Stimulated activated naive CD8-positive, alpha-beta T cell treated with anti-CD3 and anti-CD28 coated beads, Interleukin-15, Interleukin-2, amounts not matched to agents 100 ng/mL and 50 ng/mL, for 24 hours (primary cell): ENCODE measurements around the gene RGSL1.
"Not testable (repeated sequence)": the region's sequence is repeated elsewhere in the genome, so short reads cannot be mapped to it uniquely, and the experiment has no call there.

Experiments
- H3K27ac Mint-ChIP-seq: one replicate; pipeline ENCODE4 v1.8.0; 2021; ENCODE audit warnings: mild to moderate bottlenecking, mixed read lengths
- H3K27me3 Mint-ChIP-seq: one replicate; pipeline ENCODE4 v1.8.0; 2021; ENCODE audit warnings: mixed read lengths
- H3K36me3 Mint-ChIP-seq: one replicate; pipeline ENCODE4 v1.8.0; 2021; ENCODE audit warnings: low read depth, mixed read lengths
- H3K4me1 Mint-ChIP-seq: one replicate; pipeline ENCODE4 v1.8.0; 2021; ENCODE audit warnings: low read depth, mixed read lengths
- H3K4me3 Mint-ChIP-seq: one replicate; pipeline ENCODE4 v1.8.0; 2021; ENCODE audit warnings: mild to moderate bottlenecking, mixed read lengths
- H3K9me3 Mint-ChIP-seq: one replicate; pipeline ENCODE4 v1.8.0; 2021; ENCODE audit warnings: mixed read lengths

RGSL1 gene

DNA sequence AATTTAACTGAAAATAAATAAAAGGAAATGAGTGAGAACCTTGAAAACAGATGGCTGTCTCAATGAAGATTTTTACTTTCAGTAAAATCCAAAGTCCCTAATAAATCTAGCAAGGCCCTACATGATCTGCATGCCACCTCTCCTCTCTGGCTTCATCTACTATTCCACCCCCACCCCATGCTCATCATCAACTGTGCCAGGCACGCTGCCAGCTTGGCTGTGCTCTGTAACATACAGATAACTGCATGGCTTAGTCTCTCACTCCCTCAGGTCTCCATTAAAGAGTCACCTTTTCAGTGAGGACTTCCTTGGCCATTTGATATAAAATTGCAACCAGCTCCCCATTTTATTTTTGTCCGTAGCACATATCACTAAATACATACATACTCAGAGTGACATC lies 26.7 kb downstream of the RGSL1 start:
- peaks cover 32% of the 10 kb centered on the region for H3K9me3 Mint-ChIP-seq
- no peak overlapping the region for H3K27ac Mint-ChIP-seq
- H3K27me3 Mint-ChIP-seq = peaks cover 14% of the 10 kb centered on the region
- no peaks in the 10 kb centered on the region for H3K36me3 Mint-ChIP-seq
- no peaks in the 10 kb centered on the region for H3K4me1 Mint-ChIP-seq
- no peak overlapping the region for H3K4me3 Mint-ChIP-seq

DNA sequence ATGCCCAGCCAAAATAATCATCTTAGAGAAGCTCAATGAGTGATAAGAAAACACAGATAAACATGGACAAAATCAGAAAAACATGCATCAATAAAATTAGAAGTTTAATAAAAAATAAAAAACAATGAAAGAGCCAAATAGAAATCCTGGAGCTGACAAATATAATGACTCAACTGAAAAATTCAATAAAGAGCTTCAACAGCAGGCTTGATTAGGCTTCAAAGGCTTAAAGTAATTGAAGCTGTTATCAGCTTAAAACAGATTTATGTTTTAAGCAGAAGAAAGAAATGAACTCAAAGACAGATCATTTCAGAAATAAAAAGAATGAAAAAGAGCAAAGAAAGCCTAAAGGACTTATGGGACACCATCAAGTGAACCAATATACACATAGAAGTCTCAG lies 28.3 kb downstream of the RGSL1 start:
- Mint-ChIP-seq H3K27ac (no peak overlapping the region), H3K4me1 (no peaks in the 10 kb centered on the region), H3K36me3 (no peaks in the 10 kb centered on the region), H3K27me3 (peaks cover 14% of the 10 kb centered on the region), H3K9me3 (peaks cover 32% of the 10 kb centered on the region), H3K4me3 (no peak overlapping the region)

DNA sequence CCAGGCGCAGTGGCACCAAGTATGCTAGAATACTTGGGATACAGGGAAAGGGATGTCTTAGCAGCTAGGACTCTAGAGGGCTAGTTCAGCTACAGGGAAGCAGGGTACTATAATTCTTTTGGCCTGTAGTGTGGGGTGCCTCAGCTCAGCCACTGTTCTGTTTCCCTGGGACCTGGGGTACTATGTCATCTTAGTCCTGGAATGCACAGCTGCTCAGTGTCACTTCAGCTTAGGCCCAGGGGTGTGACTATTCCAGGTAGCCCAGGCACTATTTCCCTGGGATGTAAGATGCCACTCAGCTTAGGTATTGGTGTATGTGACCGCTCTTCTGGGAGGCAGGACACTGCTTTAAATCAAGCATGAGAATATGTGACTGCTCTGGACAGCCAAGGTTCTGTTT lies 34.1 kb downstream of the RGSL1 start:
- H3K36me3 Mint-ChIP-seq = no peaks in the 10 kb centered on the region
- no peak overlapping the region for H3K4me3 Mint-ChIP-seq
- H3K4me1 Mint-ChIP-seq = peaks cover 3% of the 10 kb centered on the region
- peaks cover 8% of the 10 kb centered on the region for H3K9me3 Mint-ChIP-seq
- H3K27me3 Mint-ChIP-seq = peaks cover 10% of the 10 kb centered on the region
- no peak overlapping the region for H3K27ac Mint-ChIP-seq

DNA sequence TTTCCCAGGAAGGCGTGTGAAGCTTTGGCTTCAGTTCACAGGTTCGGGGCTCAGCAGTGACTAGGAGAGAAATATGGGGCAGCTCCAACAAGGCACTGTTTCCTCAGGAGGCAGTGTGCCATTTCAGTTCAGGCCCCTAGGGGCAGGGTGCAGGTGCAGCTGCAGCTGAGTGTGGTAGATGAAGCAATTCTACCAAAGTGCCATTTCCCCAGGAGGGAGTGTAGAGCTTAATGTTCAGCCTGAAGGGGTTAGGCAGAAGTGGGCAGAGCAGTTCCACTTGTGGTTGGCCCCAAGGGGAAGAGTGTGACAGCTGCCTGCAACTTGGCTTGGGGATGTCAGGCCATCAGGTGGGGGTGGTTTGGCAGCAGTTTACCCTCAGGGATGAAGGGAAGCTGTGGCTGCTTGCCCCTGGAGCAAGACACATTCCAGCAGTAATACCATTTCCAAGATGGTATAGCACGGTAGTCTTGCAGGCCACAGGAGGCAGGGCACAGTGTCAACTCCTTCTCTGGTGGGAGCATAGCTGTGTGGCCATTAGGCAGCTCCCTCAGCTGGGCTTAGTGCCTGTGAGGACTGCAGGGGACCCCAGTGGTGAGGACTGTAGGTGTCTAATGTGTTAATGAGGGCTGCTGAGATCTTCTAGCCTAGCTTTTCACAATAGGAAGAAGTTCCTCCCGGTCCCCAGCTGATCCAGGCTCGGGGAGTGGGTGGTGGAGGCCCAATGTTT lies 34.7 kb downstream of the RGSL1 start:
- Mint-ChIP-seq H3K9me3 (peaks cover 3% of the 10 kb centered on the region), H3K4me3 (no peak overlapping the region), H3K27ac (no peak overlapping the region), H3K36me3 (no peaks in the 10 kb centered on the region), H3K4me1 (peaks cover 3% of the 10 kb centered on the region), H3K27me3 (peaks cover 7% of the 10 kb centered on the region)

DNA sequence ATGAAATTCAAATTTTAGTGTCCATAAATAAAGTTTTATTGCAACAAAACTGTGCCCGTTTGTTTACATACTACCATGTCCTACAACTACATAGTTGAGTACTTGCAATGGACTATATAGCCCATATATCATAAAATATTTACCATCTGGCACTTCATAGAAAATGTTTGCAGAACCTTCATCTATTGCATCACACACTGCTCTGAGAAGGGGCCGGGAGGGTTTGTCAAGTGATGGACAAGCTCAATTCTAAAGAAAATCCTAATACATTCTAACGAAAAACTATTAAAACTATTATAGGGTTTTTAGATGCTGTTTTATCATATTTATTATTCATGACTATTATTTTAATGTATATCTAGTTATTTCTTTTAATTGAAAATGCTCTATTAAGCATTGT lies 35.9 kb downstream of the RGSL1 start:
- Mint-ChIP-seq H3K27ac (no peak overlapping the region), H3K9me3 (no peaks in the 10 kb centered on the region), H3K36me3 (no peaks in the 10 kb centered on the region), H3K27me3 (peaks cover 4% of the 10 kb centered on the region), H3K4me1 (peaks cover 3% of the 10 kb centered on the region), H3K4me3 (no peak overlapping the region)

DNA sequence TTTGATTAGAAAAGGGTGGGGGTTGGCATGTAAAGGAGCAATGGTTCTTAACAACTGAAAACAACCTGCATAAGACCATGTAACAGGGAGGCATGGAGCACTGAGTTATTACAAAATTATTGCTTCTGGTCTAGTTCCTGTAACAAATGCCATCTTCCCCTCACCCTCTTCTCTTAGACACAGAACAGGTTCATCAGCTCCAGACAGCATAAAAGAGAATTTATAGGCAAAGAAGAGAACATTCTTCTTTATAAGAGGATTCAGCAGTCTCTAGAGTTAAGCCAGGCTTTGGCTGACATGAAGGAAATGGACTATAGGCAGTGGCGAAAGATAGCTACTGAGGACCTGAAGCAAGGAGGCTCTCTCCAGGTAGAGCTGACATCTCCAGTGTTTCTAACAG lies 38.9 kb downstream of the RGSL1 start:
- Mint-ChIP-seq H3K36me3 (no peaks in the 10 kb centered on the region), H3K9me3 (no peaks in the 10 kb centered on the region), H3K4me1 (peaks cover 8% of the 10 kb centered on the region), H3K4me3 (no peak overlapping the region), H3K27ac (no peak overlapping the region), H3K27me3 (peaks cover 10% of the 10 kb centered on the region)

DNA sequence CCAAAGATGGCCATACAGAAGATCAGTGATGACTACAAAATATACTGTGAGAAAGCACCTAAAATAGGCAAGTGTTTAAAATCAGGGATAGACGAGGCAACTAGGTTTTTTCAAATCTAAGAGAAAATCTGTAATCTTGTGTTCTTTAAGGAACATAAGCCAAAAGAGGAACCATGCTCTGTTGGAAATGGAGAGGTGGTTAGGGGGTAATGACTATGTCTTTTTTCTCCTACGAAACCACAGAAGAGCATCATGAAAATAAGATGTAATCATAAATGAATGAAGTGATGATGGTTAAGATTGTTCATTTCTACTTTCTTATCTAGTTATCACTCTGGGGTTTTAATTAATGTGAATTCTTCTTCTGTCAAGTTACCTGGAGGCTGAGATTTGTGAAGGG lies 43.1 kb downstream of the RGSL1 start:
- peaks cover 5% of the 10 kb centered on the region for H3K4me1 Mint-ChIP-seq
- H3K27me3 Mint-ChIP-seq = peaks cover 9% of the 10 kb centered on the region
- H3K4me3 Mint-ChIP-seq = no peak overlapping the region
- H3K9me3 Mint-ChIP-seq = no peaks in the 10 kb centered on the region
- H3K27ac Mint-ChIP-seq = no peak overlapping the region
- no peaks in the 10 kb centered on the region for H3K36me3 Mint-ChIP-seq

DNA sequence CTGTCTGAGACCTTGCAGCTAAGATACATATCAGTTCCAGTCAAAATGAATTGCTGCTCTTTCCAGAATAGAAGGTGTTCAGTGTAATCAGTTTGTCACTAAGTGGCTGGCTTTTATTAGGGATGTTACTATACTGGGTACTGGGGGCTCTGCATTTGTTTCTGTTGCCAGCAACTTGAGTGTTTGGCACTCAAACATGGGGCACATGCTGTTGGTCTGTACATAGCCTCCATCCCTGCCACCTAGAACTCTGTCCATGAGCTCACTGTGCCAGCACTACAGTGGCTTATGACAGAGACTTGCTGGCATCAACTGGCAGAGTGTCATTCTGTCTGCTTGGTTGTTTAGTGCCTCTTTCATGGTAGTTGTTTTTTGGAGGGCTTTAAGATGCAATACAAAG lies 45.1 kb downstream of the RGSL1 start:
- no peak overlapping the region for H3K4me3 Mint-ChIP-seq
- H3K9me3 Mint-ChIP-seq = no peaks in the 10 kb centered on the region
- peaks cover 6% of the 10 kb centered on the region for H3K27me3 Mint-ChIP-seq
- H3K4me1 Mint-ChIP-seq = peaks cover 5% of the 10 kb centered on the region
- H3K36me3 Mint-ChIP-seq = no peaks in the 10 kb centered on the region
- H3K27ac Mint-ChIP-seq = no peak overlapping the region

DNA sequence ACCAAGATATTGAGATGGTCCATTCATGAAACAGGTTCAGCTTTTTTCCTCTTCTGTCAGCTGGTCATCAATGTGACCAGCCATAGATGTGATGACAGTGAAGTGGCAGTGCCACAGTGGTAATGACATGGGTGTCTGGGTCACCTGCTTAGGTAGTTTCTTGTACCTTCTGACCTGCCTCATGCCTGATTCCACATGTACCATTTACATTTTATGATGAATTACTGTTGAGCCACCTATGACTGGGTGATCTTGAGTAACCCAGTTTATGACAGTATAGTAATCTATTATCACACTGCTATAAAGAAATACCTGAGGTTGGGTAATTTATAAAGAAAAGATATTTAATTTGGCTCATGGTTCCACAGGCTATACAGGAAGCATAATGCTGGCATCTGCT lies 45.7 kb downstream of the RGSL1 start:
- Mint-ChIP-seq H3K9me3 (no peaks in the 10 kb centered on the region), H3K36me3 (no peaks in the 10 kb centered on the region), H3K27me3 (peaks cover 6% of the 10 kb centered on the region), H3K27ac (no peak overlapping the region), H3K4me3 (no peak overlapping the region), H3K4me1 (peaks cover 5% of the 10 kb centered on the region)

DNA sequence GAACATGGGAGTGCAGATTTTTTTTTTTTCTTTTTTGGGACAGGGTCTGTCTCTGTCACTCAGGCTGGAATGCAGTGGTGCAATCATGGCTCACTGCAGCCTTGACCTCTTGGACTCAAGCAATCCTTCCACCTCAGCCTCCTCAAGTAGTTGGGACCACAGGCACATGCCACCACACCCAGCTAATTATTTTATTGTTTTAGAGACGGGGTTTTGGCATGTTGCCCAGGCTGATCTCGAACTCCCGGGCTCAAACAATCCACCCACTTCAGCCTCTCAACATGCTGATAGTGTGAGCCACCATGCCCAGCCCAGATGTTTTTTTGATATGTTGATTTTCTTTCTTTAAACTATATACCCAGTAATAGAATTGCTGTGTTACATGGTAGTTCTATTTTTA lies 57.7 kb downstream of the RGSL1 start:
- no peaks in the 10 kb centered on the region for H3K4me1 Mint-ChIP-seq
- H3K9me3 Mint-ChIP-seq = peaks cover 16% of the 10 kb centered on the region
- no peak overlapping the region for H3K4me3 Mint-ChIP-seq
- no peak overlapping the region for H3K27ac Mint-ChIP-seq
- no peaks in the 10 kb centered on the region for H3K36me3 Mint-ChIP-seq
- peaks cover 9% of the 10 kb centered on the region for H3K27me3 Mint-ChIP-seq

DNA sequence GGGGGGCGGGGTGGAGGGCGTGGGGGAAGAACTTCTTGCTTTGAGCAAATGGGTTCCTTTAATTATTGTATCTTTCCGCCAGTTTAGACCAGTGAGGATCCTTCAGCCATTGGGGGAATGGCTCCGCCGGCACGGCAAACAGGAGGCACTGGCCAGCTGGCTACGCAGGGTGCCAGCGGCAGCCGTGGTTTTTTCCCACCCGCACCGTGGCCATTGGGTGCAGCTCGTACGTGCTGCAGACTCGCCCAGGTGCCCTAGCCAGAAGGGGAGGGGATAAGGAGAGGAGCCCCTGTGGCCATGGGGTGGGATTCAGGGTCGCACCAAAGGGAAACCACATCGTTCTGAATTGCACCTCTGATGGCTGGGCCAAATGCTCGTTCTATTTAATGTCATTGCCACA lies 65.6 kb downstream of the RGSL1 start:
- H3K27me3 Mint-ChIP-seq = peaks cover 15% of the 10 kb centered on the region
- H3K27ac Mint-ChIP-seq = no peak overlapping the region

DNA sequence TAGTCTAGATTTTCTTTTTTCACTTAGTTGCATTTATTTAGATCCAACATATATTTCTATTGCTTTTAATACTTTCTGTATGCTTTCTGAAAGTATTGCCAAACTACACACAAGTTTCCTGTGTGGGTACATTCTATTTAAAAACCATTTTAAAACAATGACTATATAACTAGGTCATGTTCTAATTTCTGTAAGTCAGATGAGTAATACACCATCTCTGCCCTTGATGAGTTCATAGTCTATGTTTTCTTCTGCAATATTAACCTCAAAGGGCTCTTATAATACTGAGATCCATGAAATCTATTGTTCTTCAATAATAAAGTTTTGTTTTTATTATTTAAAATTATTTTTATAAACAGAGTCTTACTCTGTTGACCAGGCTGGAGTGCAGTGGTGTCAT lies 70.8 kb downstream of the RGSL1 start:
- no peak overlapping the region for H3K4me3 Mint-ChIP-seq
- H3K36me3 Mint-ChIP-seq = no peaks in the 10 kb centered on the region
- H3K9me3 Mint-ChIP-seq = peaks cover 31% of the 10 kb centered on the region
- peaks cover 29% of the 10 kb centered on the region for H3K27me3 Mint-ChIP-seq
- H3K27ac Mint-ChIP-seq = no peak overlapping the region
- no peaks in the 10 kb centered on the region for H3K4me1 Mint-ChIP-seq

More for the DNA sequence above, 65.6 kb downstream of the RGSL1 start:
- Mint-ChIP-seq H3K9me3 (peaks cover 11% of the 10 kb centered on the region), H3K36me3 (no peaks in the 10 kb centered on the region), H3K4me3 (no peak overlapping the region), H3K4me1 (no peaks in the 10 kb centered on the region)

DNA sequence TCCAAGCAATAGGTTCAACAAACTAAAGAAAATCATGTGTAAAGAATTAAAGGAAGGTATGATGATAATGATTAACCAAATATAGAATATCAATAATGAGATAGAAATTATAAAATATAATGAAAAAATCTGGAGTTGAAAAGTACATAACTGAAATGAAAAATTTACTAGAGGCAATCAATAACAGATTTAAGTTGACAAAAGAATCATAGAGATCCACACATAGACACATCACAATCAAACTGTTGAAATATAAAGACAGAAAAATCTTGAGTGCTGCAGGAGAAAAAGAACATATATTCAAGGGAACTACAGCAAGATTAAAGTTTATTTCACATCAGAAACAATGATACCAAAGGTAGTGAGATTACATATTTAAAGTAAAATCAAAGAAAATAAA lies 75.4 kb downstream of the RGSL1 start:
- H3K4me3 Mint-ChIP-seq = no peak overlapping the region
- no peaks in the 10 kb centered on the region for H3K36me3 Mint-ChIP-seq
- H3K4me1 Mint-ChIP-seq = no peaks in the 10 kb centered on the region
- peaks cover 37% of the 10 kb centered on the region for H3K9me3 Mint-ChIP-seq
- no peak overlapping the region for H3K27ac Mint-ChIP-seq
- H3K27me3 Mint-ChIP-seq = peaks cover 33% of the 10 kb centered on the region

DNA sequence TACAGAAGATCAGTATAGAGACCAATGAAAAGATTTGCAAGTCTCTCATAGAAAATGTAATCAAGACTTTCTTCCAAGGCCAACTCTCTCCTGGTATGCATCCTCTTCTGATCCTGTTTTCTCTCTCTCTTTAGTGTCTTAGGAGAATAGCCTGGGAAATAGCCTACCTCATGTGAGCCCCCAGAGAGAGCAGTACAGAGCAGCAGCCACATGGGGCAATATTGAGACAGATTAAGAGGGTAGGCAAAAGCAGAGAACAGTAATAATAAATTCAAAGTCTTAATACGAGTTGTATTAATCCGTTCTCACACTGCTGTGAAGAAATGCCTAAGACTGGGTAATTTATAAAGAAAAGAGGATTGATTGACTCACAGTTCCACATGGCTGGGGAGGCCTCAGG lies 77.7 kb downstream of the RGSL1 start:
- Mint-ChIP-seq H3K36me3 (no peaks in the 10 kb centered on the region), H3K4me1 (no peaks in the 10 kb centered on the region), H3K27me3 (peaks cover 28% of the 10 kb centered on the region), H3K27ac (no peak overlapping the region), H3K4me3 (no peak overlapping the region), H3K9me3 (peaks cover 37% of the 10 kb centered on the region)

DNA sequence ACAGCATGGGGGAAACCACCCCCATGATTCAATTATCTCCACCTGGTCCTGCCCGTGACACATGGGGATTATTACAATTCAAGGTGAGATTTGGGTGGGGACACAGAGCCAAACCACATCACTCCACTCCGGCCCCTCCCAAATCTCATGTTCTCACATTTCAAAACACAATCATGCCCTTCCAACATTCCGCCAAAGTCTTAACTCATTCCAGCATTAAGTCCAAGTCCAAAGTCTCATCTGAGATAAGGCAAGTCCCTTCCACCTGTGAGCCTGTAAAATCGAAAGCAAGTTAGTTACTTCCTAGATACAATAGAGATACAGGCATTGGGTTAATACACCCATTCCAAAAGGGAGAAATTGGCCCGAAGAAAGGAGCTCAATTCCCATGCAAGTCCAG lies 78.3 kb downstream of the RGSL1 start:
- not testable (repeated sequence) for H3K4me3 Mint-ChIP-seq, H3K27ac Mint-ChIP-seq, H3K4me1 Mint-ChIP-seq, H3K36me3 Mint-ChIP-seq
- Mint-ChIP-seq H3K9me3 (peaks cover 36% of the 10 kb centered on the region), H3K27me3 (peaks cover 26% of the 10 kb centered on the region)

DNA sequence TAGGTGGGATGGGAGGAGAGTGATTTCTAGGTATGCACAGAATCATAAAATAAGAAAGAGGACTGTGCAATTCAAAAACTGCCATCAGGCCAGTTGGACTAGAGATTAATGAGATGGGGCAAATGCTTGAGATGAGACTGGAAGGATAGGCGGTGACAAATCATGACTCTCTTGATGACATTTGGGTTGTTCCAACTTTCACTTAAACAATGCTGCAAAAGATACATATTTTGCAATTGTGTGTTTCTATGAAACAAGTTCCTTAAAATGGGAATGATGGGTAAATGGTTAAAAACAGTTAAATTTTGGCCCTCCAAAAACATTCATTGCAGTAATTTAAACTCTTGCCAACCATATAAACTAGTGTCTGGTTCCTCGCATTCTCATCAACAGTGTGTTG lies 84.0 kb downstream of the RGSL1 start:
- H3K4me3 Mint-ChIP-seq = no peak overlapping the region
- H3K36me3 Mint-ChIP-seq = no peaks in the 10 kb centered on the region
- H3K9me3 Mint-ChIP-seq = no peaks in the 10 kb centered on the region
- peaks cover 16% of the 10 kb centered on the region for H3K27me3 Mint-ChIP-seq
- H3K27ac Mint-ChIP-seq = no peak overlapping the region
- no peaks in the 10 kb centered on the region for H3K4me1 Mint-ChIP-seq
